Effector CD4-positive, alpha-beta T cell (primary cell): Measurements from ENCODE around the gene TRERF1.
A peak's percentile ranks its signal among the peaks of the same experiment; 100 is the strongest.
"Not testable (repeated sequence)": the region's sequence is repeated elsewhere in the genome, so short reads cannot be mapped to it uniquely, and the experiment has no call there.

Experiments
- DNase-seq: peaks from one replicate; pipeline ENCODE4 v3.0.0-alpha.2; 2020

Gene TRERF1

GRCh38 chr6:42448927-42449659, 2.6 kb downstream of the TRERF1 start:
- DNase-seq, result no peak

GRCh38 chr6:42448391-42448790, 3.3 kb downstream of the TRERF1 start:
- DNase-seq, result no peak

- DNase-seq, result no peak
Measured at GRCh38 chr6:42446996-42447395, 4.7 kb downstream of the TRERF1 start.

GRCh38 chr6:42446370-42446769, 5.4 kb downstream of the TRERF1 start:
- DNase-seq, result no peak

GRCh38 chr6:42445955-42446354, 5.8 kb downstream of the TRERF1 start:
- not testable (repeated sequence) for DNase-seq

GRCh38 chr6:42443312-42444060, 8.2 kb downstream of the TRERF1 start:
- DNase-seq, result no peak

- no peak for DNase-seq
Measured at GRCh38 chr6:42441697-42442081, 10.0 kb downstream of the TRERF1 start.

- DNase-seq, result no peak
Measured at GRCh38 chr6:42440778-42441696, 10.7 kb downstream of the TRERF1 start.

GRCh38 chr6:42440027-42440426, 11.7 kb downstream of the TRERF1 start:
- DNase-seq, result no peak

GRCh38 chr6:42436825-42437224, 14.9 kb downstream of the TRERF1 start:
- no peak for DNase-seq

- DNase-seq, result no peak
Measured at GRCh38 chr6:42434237-42434636, 17.5 kb downstream of the TRERF1 start.

GRCh38 chr6:42433409-42433808, 18.3 kb downstream of the TRERF1 start:
- DNase-seq, result no peak

- DNase-seq, result no peak
Measured at GRCh38 chr6:42431877-42432276, 19.8 kb downstream of the TRERF1 start.

- no peak for DNase-seq
Measured at GRCh38 chr6:42431356-42431755, 20.4 kb downstream of the TRERF1 start.

GRCh38 chr6:42429836-42430235, 21.9 kb downstream of the TRERF1 start:
- DNase-seq, result no peak

GRCh38 chr6:42429042-42429585, 22.6 kb downstream of the TRERF1 start:
- no peak for DNase-seq

- DNase-seq, result peak; percentile 37
Measured at GRCh38 chr6:42428326-42429041, 23.2 kb downstream of the TRERF1 start.

- no peak for DNase-seq
Measured at GRCh38 chr6:42427871-42428270, 23.9 kb downstream of the TRERF1 start.

- DNase-seq, result no peak
Measured at GRCh38 chr6:42426191-42426590, 25.5 kb downstream of the TRERF1 start.

GRCh38 chr6:42424906-42425474, 26.7 kb downstream of the TRERF1 start:
- no peak for DNase-seq

GRCh38 chr6:42423244-42423643, 28.5 kb downstream of the TRERF1 start:
- no peak for DNase-seq

GRCh38 chr6:42420741-42421140, 31.0 kb downstream of the TRERF1 start:
- no peak for DNase-seq
